Spleen (tissue), 7 donors: Measurements from ENCODE around the gene OPCML.

Source experiments
- CTCF ChIP-seq, 11 experiments: fragments of 200-600 bp in 7 of 11; fragments of 450-650 bp in 4 of 11; sonication (generic) in 4 of 11; IDR thresholded peaks in 8 of 11; conservative IDR thresholded peaks in 3 of 11; 1 replicate in 7 of 11; 2 replicates in 4 of 11; pipeline versions ENCODE4 v1.4.0 to v1.8.0; 2016 to 2021; ENCODE audit warnings: antibody characterized with exemption in 11 of 11, inconsistent platforms in 4 of 11, mild to moderate bottlenecking in 1 of 11
- POLR2A ChIP-seq, 3 donors: fragments of 450-650 bp; IDR thresholded peaks; one replicate each; pipeline ENCODE4 v1.5.1; 2017; ENCODE audit warnings: antibody characterized with exemption in 3 of 3, mild to moderate bottlenecking in 1 of 3
- POLR2AphosphoS5 ChIP-seq, 3 donors: sonication (generic); formaldehyde crosslinking; IDR thresholded peaks; one replicate each; pipeline ENCODE4 v1.5.1; 2017; ENCODE audit warnings: antibody characterized with exemption in 3 of 3
- donor health status: DM: no; HTN: no; CAD: no; lungs with moderate emphysema.
- donor health status: DM: no; HTN: no; CAD: no.
- donor health status: DM: no; HTN: no; CAD: no.

GRCh38 chr11:132809070-132809469 lies 723.2 kb downstream of the OPCML start:
- TF ChIP-seq CTCF (IDR thresholded peaks at IDR 0.05 in 8 of 11, conservative IDR thresholded peaks at IDR 0.05 in 3 of 11) (no peak), POLR2AphosphoS5 (IDR thresholded peaks at IDR 0.05) (no peak), POLR2A (IDR thresholded peaks at IDR 0.05) (no peak)
